ENCODE measurements around the gene ANKRD40CL.
"Not testable (repeated sequence)": the region's sequence is repeated elsewhere in the genome, so short reads cannot be mapped to it uniquely, and the experiment has no call there.

Gene ANKRD40CL

DNA sequence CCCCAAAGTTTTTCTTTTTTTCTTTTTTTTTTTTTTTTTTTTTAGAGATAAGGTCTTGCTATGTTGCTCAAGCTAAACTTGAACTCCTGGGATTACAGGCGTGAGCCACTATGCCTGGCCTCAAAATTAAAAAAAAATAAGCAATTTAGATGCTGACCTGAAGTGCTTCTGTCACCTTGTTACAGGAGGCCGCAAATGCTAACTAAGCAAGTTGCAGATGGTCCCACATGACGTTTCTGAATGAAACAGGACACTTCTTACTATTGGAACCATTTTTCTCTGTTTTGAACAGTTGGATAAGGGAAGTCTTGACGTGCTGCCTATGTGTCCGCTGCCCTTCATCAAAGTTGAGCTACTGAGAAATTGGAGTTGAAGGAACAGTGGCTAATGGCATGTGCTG, 8.8 kb downstream of the ANKRD40CL start:
- DNase-seq, result no peak

- no peak for DNase-seq
These were observed 12.8 kb downstream of the ANKRD40CL start for GRCh38 chr17:50754521-50754920.

DNA sequence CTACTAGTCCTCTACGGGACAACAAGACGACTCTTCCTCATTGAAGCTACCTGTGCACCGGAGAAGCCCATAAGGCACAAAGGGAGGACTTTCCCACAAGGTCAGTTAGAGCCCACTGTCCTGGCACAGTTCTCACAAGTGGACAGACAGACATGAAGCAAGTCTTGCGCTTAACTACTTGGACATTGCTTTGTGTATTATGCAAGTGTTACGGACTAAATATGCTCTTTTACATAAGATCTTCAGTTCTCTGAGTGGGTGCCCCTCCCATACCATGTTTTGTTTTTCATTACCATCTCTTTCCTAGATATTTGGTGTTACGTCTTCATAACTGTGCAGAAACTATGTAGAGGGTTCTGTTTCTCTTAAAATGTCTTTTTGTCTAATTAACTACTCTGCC, 18.1 kb downstream of the ANKRD40CL start:
- no peak for DNase-seq

DNA sequence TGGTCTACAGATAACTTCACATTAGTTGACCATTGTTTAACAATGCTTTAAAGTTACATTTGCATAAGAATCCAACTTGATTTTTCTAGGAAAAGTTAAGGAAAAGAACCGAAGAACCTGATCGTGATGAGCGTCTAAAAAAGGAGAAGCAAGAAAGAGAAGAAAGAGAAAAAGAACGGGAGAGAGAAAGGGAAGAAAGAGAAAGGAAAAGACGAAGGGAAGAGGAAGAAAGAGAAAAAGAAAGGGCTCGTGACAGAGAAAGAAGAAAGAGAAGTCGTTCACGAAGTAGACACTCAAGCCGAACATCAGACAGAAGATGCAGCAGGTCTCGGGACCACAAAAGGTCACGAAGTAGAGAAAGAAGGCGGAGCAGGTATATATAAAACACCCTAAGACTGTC, 21.7 kb downstream of the ANKRD40CL start:
- no peak for DNase-seq

GRCh38 chr17:50739098-50739497, 28.2 kb downstream of the ANKRD40CL start:
- DNase-seq, result no peak

DNA sequence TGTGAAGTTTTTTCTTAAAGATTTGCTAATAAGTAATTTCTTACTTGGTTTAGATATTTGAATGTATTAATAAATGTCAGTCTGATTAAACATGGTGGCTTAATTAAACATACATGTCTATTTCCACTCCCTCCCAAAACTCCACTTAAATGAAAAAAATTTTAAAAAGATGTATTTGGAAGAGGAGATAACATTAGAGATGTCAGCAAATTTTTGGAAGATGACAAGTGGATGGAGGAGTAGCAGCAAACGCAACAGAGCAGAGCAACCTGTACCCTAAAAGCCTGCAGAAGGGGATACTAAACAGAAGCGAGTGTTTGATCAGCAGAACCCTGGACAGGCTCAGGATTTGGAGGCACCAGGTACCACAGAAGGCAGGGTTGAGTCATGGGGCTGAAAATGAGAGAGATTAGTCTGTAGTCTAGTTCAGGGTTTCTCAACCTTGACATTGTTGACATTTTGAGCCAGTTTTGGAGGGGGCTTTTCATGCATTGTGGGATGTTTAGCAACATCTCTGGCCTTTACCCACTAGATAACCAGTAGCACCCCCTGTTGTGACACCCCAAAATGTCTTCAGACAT, 30.1 kb downstream of the ANKRD40CL start:
- no peak for DNase-seq

GRCh38 chr17:50735287-50735686, 32.0 kb downstream of the ANKRD40CL start:
- no peak for DNase-seq

GRCh38 chr17:50731575-50732460, 35.5 kb downstream of the ANKRD40CL start:
- DNase-seq, result no peak

DNA sequence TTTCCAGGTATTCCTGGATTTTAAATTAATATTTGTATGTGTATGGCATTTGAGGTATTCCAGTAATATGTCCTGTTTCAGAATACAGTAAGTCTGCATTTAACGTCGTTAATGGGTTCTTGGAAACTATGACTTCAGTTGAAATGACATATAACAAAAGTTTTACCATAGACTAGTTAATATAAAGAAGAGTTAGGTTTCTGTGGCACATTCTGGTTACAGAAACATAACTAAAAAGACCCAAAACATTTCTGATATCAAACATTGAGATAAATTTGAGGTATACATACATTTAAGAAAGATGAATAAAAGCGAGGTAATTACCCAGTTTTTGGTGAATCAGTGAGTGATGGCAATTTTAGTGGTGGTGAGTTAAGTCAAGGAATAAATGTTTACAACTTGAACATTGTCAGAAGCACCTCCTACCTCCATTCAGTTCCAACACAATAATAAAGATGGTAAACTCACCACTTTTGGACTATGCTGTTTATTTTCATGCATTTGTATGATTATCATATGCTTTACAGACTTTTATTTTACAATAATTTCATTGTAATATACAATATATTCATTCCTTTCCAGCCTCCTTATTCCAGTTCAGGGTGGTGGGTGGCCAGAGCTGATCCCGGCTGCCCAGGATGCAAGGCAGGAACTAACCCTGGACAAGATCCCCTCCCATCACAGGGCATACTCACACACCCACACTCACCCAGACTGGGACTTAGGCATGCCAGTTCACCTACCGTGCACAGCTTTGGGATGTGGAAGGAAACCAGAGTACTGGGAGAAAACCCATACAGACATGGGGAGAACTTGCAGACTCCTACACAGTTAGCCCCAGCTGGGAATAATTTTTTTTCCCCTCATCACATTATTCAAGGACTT, 38.2 kb downstream of the ANKRD40CL start:
- no peak for DNase-seq

DNA sequence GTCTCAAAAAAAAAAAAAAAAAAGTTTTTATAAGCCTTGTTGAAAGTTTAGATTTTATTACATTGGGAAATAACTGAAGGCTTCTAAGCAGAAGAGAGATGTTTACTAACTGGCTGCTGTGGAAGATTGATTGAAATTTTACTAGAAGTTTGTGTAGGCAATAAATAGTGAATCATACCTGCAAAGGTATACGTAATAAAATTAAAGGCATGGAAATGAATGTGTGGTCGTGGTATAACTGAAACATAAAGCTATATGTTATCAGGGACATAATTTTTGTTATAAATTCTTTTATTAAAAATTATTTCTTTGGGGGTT, 39.2 kb downstream of the ANKRD40CL start:
- DNase-seq, result no peak

DNA sequence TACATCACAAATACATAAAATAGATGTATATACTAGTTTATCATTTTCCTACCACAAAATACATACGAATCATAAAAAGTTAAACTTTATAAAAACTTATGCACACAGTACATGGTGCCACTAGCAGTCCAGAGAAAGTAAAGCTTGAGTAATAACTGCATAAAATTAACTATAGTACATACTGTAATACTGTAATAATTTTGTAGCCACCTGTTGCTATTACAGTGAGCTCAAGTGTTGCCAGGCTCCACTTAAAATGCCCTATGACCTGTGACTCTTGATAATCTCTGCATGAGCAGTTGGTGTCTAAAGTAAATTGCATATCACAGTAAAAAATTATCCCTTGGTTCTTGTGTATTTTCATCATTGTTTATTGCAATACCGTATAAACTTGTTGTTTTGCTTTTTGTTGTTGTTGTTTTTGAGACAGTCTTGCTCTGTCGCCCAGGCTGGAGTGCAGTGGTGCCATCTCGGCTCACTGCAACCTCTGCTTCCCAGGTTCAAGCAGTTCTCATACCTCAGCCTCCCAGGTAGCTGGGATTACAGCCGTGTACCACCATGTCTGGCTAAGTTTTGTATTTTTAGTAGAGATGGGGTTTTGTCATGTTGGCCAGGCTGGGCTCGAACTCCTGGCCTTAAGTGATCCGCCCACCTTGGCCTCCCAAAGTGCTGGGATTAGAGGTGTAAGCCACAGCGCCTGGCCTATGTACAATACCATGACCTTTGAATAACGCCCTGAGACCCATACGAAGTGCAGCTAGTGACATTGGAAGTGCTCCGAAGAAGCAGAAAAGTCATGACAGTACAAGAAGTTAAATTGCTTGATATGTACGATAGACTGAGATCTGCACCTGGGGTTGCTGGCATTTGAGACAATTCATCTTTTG, 41.3 kb downstream of the ANKRD40CL start:
- no peak for DNase-seq

- not testable (repeated sequence) for DNase-seq
These were observed 42.7 kb downstream of the ANKRD40CL start for GRCh38 chr17:50724622-50725021.

GRCh38 chr17:50722746-50723145, 44.6 kb downstream of the ANKRD40CL start:
- DNase-seq, result no peak

- no peak for DNase-seq
These were observed 45.9 kb downstream of the ANKRD40CL start for GRCh38 chr17:50721194-50722010.

DNA sequence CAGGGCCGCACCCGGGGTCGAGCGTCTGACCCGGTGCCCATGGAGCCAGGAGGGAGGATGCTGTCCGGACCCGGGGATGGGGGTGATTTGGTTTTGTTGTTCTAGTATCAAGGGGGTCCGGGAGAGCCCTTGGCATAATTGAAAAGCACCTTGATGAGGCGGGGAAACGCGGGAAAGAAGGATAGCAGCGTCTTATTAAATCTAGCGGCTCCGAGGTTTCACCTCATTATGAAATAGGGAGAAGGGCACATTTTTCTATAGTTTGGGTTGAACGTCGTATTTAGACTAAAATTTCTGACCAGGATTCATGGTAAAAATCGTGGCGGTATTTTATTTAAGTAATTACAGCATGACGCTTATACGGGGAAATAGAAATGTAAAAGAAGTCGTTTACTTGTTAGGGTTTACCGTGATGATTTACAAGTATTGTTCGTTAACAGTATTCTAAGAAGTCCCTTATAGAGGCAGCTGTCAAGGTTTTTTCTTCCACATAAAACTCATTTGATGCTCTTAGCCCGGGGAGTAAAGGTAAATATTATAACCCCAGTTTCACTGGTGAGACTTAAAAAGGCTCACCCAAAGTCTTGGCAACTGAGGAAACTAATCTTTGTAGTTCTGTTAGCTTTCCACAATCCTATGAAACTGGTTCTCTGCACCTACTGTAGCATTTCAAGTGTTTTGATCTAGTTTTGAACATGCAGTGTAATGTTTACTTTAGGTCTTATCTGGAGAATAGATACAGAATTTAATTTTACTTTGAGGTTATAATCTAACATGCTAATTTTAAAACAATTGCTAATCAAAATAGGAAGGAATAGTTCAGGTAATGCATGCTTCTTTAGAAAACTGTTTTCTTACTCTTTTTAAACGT, 47.2 kb downstream of the ANKRD40CL start:
- peak; percentile 41 for DNase-seq

DNA sequence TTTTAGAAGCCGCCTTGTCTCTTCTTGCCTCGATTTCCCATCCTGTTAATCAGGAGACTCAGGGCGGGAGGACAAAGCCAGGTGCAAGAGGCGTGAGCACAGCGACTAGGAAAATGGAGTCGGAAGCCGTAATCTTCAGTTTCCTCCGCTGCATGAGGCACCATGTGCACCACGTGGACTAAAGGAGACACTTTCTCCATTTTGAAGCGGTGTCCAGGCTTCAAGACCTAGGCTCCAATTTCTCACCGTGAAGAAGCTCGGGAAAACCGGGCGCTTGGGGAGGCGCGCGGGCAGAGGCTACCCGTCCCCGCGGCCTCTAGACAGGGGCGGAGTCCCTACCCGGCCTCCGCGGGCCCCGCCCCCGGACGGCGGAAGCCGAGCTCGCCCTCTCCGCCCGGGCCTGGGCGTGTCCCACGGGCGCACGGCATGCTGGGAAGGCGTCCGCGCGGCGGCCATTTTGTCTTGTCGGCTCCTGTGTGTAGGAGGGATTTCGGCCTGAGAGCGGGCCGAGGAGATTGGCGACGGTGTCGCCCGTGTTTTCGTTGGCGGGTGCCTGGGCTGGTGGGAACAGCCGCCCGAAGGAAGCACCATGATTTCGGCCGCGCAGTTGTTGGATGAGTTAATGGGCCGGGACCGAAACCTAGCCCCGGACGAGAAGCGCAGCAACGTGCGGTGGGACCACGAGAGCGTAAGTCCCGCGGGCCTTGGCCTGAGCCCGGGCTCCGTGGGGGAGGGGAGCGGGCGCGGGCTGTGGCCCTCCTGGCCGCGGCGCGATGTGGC, 48.0 kb downstream of the ANKRD40CL start, which contains the start of gene LUC7L3:
LUC7L3 (plus strand) TSS at position 460 of the 780 bp plus-strand sequence; CDS start at position 590, 130 bp downstream.
- DNase-seq, result peak; percentile 80

- DNase-seq, result no peak
These were observed 51.8 kb downstream of the ANKRD40CL start for GRCh38 chr17:50715471-50715870.

DNA sequence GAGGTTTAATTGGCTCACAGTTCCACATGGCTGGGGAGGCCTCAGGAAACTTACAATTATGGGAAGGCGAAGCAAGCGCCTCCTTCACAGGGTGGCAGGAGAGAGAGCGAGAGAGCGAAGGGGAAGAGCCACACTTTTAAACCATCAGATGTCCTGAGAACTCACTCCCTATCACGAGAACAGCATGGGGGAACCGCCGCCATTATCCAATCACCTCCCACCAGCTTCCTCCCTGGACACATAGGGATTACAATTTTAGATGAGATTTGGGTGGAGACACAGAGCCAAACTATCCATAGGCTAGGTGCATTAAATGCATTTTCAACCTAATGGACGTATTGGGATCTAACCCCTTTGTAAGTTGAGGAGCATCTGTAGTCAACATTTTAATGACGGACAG, 54.7 kb downstream of the ANKRD40CL start:
- DNase-seq, result no peak
